ENCODE data around the gene CPXM1.

CPXM1 gene

DNA sequence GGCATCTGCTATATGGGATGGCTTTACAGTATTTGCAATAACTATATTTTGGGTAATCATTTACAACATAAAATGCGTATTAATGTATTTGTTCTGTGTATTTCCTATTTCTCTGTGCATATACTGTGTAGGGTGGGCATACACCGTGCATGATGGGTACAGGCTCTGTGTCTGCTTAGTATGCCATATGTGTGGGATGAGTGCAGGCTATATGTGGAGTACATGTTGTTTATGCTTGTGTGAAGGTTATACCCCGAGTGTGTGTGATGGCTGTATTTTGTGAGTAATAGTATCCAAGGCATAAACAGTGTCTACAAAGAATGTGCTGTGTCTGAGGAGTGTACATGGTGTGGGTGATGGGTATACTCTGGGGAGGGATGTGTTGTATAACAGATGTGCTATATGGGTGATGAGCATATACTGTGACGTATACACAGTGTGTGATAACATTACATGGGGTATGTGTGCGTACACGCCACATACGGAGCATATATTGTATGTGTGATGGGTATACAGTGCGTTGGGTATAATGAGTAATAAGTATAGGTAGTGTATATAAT is 52.7 kb downstream of the CPXM1 start:
- no peak for DNase-seq

- no peak for DNase-seq
Measured at GRCh38 chr20:2746636-2747265, 53.7 kb downstream of the CPXM1 start.

DNA sequence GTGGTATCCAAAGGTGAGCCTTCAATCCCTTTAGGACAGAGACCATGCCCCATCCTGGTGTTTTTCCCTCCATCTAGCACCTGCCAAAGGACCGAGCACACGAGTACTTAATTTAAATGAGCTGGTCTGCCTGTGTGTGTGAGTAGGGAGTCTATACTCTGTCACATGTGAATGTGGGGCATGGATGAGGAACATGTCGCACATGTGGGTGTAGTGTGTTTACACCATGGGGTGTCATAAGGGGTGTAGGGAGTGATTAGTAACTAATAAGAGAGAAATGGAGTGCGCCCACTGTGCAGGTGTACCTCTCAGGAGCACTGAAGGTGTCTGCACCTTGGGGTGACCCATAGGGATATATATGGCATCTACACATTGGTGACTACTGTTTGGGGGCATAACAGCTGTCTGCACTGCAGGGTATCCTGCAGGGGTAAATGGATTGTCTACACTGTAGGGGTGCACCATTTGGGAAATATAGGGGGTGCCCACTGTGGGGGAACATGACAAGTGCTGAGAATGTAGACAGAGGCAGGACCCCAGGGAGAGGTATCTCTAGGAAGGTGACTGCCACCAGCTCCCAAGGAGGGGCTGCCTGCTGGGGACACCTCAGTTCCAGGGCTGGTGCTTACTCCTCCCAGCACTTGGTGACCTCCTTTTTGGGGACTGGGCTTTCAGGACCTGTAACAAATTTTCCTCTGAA is 54.3 kb downstream of the CPXM1 start:
- no peak for DNase-seq

GRCh38 chr20:2745060-2745910 is 55.1 kb downstream of the CPXM1 start:
- no peak for DNase-seq
